Medulla oblongata (tissue), 1 donor: ENCODE measurements around the gene RUVBL2.

Experiments used
- DNase-seq: peaks from one replicate; pipeline ENCODE4 v3.0.0-alpha.2; 2015; ENCODE audit errors: extremely low spot score

The RUVBL2 gene

DNA sequence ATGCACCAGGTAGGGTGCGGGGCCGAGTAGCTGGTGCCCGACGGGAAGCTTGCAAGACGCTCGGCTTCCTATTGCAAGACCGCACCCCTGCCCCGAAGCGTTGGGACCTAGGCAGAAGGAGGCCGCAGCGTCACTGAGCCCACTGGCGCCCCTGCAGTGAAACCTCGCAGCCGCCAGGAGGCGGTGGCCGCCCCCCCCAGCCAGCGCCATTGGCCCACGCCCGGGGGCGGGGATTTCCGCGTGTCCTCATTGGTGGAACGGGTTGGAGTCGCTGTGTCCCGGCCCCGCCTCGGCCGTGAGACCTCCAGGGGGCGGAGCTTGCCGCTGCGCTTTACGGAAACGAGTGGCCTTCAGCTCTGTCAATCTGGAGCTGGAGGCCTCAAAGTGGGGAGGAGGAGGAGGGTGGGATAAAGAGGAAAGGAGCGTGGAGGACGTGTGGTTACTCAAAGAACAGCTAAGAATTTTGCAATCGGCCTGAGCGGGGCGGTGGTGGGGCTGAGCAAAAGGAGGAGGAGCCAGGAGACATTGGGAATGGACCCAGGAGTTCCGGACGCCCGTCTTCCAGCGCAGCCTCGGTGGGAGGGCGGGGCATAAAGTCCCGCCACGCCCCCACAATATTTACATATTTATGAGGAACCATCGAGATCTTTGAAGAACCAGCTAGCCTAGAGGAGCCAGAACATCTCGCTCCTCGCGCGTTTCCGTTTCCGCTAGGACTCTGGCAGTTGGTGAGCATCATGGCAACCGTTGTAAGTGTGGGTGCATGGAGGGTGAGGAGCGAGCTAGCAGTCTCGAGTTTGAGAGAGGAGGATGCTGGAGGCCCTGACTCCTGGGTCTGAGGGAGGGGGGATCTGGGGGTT lies at the start of gene RUVBL2, which contains the start of gene GYS1:
Gene RUVBL2 (plus strand): TSS at position 713 of the 860 bp plus-strand sequence. CDS start 25 bp downstream, at position 738.
Gene GYS1 (minus strand): TSS at position 135 of the 860 bp plus-strand sequence. CDS start 197 bp downstream, outside the sequence.
- peak; percentile 100 for DNase-seq

DNA sequence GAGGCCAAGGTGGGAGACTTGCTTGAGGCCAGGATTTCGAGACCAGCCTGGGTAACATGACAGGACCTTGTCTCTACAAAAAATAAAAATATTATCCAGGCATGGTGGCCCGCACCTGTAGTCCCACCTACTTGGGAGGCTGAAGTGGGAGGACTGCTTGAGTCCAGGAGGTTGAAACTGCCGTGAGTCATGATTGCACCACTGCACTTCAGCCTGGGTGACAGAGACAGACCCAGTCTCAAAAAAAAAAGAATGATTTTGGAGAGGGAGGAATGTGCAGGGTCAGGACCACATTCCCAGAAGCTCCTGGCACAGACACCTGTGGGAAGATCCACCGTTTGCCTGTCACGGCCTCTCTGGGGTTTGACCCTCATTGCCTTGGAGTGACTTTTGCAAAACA lies 48.3 kb upstream of the RUVBL2 start:
- DNase-seq, result no peak

DNA sequence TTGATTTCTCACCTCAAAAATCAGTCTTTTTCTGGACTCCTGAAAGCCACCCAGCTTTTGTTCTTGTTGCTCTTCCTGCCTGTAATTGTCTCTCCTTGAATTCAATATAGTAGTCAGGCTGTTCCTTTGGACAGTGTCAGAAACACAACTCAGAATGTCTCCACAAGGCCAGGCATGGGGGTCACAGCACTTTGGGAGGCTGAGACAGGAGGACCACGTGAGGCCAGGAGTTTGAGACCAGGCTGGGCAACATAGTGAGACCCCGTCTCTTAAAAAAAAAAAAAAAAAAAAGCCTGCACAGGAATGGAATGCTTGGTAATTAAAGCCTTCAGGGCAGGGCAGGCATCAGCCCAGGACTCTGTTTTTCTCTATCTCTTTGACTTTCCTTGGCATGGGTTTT lies 47.9 kb upstream of the RUVBL2 start:
- no peak for DNase-seq

DNA sequence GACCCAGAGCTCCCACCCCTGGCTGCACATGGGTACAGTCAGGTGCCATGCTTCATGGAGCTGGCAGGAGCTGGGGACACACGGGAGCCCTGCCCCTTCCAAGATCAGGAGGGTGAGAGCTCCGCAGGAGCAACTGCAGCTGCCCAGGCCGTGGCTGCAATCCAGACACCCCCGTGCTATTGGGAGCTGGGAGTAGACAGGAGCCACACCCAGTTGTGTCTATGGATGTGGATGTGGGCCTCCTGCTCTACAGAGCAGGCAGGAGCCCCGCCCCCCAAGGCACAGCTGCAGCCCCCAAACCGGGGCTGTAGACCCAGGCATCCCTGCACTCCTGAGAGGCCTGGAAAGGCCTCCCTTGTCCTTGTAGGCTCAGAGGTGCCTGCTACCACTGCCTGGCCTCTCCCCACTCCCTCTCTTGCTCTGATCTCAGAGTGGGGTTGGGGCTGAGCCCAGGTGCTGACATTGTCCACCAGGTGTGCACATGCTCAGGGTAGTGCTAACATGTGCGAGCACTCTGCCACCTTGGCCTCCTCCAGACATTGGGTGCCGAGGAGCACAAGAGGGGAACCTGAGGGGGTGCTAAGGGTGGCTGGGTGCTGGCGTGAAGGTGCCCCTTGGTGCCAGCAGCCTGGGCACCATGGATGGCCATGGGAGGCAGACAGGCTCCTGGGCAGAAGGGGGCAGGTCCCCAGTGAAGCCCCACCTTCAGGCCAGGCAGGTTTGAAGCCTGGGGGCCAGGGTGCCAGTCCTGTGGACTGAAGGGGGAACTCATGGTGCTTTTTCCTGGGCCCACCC lies 47.0 kb upstream of the RUVBL2 start:
- DNase-seq, result no peak

DNA sequence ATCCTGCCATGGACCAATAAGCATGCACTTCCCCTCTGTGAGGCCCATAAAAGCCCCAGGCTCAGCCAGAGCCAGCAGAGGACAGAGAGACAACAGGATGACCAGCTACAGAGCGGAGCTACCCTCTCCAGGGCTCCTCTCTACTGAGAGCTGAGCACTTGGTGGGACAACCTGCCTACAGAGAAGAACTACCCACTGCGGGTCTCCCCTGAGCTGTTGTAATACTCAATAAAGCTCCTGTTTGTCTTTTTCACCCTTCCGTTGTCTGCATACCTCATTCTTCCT lies 46.5 kb upstream of the RUVBL2 start:
- no peak for DNase-seq

DNA sequence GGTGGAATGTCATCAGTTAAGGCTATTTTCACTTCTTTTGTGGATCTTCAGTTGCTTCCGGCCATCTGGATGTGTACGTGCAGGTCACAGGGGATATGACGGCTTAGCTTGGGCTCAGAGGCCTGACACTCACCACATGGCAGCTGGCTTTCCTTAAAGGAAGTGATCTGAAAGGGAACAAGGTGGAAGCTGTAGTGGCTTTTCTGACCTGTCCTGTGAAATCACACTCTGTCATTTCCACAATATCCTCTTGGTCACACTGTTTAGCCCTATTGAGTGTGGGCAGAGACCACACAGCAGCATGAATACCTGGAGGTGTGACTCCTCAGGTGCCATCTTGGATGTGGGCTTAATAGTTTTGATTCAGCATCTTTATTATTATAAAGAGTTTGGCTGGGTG lies 43.5 kb upstream of the RUVBL2 start:
- no peak for DNase-seq

DNA sequence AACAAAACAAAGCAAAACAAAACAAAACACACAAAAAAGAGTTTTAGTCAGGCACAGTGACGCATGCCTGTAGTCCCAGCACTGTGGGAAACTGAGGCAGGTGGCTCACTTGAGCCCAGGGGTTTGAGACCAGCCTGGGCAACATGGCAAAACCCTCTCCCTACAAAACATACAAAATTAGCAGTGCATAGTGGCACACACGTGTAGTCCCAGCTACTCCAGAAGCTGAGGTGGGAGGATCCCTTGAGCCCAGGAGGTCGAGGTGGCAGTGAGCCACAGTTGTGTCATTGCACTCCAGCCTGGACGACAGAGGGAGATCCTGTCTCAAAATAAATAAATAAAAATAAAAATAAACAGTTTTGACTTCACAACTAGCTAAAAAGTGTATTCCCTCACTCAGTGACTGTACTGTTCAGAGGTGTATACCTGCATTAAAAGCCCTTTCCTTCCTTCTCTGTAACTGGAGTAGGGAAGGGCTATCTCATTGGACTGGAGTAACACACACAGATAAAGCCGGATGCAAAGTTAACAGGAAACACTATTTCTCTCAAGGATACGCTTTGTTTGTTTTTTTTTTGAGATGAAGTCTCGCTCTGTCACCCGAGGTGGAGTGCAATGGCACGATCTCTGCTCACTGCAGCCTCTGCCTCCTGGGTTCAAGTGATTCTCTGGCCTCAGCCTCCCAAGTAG lies 42.7 kb upstream of the RUVBL2 start:
- no peak for DNase-seq

DNA sequence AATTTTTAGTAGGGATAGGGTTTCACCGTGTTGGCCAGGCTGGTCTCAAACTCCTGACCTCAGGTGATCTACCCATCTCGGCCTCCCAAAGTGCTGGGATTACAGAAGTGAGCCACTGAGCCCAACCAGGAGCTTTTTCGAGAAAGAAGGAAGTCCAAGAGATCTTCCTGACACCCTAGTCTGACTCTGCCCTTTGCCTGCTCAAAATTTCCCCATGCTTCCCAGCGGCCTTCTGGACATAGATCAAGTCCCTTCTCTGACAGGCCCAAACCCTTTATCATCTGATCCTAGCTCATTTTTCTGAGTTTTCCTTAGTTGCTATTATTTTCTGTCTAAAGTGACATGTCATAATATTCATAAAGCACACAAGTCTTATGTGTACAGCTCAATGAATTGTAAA lies 40.5 kb upstream of the RUVBL2 start:
- DNase-seq, result no peak

DNA sequence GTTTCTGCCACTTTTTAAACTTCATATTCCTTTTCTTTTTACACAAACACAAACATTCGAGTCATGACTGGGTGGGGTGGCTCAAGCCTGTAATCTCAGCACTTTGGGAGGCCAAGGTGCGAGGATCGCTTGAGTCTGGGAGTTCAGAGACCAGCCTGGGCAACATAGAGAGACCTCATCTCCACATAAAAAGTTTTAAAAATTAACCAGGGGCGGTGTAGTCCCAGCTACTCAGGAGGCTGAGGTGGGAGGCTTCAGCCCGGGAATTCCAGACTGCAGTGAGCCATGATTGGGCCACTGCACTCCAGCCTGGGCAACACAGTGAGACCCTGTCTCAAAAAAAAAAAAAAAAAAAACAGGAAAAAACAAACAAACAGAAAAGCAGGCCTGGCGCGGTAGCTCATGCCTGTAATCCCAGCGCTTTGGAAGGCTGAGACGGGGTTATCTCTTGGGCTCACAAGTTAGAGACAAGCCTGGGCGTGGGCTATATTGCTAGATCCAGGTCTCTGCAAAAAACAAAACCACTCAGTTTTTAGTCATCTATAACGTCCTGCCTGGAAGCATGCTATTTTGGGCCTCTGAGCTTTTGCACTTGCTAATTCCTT lies 39.6 kb upstream of the RUVBL2 start:
- DNase-seq, result no peak

DNA sequence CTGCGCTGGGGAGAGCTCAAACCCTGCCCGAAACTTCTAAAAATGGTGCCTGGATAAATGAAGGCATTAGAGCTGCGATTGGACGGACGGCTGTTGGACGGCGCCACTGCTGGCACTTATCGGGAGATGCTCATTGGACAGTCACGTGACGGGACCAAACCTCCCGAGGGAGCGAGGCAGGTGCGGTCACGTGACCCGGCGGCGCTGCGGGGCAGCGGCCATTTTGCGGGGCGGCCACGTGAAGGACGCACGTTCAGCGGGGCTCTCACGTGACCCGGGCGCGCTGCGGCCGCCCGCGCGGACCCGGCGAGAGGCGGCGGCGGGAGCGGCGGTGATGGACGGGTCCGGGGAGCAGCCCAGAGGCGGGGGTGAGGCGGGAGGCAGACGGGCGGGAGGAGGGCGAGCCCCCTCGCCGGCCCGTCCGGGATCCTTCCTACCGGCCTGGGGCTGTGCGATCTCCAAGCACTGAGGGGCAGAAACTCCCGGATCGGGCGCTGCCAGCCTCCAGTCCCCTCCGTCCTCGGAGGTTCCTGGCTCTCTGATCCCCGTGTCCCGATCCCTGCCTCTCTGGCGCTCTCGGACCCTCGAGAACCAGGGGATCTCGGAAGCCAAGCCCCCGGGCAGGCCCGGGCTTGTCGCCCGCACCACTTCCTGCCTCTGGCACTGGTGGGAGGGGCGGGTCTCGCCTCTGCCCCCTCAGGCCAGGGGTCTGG lies 38.9 kb upstream of the RUVBL2 start, which contains the start of gene BAX:
Gene BAX (plus strand): TSS at position 281 of the 713 bp plus-strand sequence. CDS start 54 bp downstream, at position 335.
- DNase-seq, result peak; percentile 91

DNA sequence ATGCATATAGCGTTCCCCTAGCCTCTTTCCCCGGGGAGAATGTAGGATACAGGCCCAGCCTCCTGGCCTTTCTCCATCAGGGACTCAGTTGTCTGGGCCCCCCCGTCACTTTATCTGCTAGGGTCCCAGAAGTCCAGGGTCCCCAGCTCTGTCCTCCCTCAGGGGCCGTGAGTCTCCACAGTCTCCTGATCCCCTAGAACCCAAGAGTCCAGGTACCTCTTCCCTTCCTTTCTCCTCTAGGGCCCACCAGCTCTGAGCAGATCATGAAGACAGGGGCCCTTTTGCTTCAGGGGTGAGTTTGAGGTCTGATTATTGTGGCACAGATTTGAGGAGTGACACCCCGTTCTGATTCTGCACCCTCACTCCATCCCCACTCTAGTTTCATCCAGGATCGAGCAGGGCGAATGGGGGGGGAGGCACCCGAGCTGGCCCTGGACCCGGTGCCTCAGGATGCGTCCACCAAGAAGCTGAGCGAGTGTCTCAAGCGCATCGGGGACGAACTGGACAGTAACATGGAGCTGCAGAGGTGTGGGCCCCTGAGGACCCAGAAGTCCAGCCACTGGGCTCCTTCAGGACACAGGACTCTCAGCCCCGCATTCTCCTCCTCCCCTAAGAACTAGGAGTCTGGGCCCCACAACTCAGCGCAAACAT lies 38.3 kb upstream of the RUVBL2 start:
- DNase-seq, result no peak

DNA sequence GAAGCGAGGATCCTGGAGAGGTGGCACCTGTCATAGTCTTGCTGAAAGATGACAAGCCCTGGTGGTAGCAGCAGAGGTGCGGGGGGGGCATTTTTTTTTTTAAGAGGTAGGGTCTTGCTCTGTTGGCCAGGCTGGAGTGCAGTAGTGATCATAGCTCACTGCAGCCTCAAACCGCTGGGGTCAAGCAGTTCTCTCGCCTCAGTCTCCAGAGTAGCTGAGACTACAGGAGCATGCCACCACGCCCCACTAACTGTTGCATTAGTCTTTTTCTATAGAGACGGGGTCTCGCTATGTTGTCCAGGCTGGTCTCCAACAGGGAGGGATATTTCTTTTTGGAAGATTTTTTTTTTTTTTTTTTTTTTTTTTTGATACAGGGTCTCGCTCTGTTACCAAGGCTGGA lies 35.7 kb upstream of the RUVBL2 start:
- no peak for DNase-seq

DNA sequence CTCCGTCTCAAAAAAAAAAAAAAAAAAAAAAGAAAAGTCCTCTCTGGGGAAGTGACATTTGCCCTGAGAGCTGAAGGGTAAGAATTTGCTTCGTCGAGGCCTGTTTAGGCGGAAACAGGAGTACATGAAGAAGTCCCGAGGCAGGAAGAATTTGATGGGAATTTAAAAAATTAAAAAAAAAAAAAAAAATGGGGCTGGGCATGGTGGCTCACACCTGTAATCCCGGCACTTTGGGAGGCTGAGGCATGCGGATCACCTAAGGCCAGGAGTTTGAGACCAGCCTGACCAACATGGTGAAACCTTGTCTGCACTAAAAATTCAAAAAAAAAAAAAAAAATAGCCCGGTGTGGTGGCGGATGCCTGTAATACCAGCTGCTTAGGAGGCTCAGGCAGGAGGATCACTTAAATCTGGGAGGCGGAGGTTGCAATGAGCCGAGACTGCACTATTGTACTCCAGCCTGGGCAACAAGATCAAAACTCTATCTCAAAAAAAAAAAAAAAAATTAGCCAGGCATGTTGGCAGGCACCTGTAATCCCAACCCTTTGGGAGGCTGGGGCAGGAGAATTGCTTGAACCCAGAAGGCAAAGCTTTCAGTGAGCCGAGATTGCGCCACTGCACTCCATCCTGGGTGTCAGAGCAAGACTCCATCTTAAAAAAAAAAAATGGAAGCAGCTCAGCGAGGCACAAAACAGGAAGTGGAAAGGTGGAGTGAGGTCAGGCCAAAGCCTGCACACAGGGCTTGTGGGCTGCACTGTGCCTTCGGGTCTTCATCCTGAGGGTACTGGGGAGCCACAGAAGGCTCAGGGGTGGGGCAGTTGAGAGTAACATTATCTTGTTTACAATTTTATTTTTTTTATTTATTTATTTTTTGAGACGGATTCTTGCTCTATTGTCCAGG lies 34.1 kb upstream of the RUVBL2 start:
- no peak for DNase-seq

DNA sequence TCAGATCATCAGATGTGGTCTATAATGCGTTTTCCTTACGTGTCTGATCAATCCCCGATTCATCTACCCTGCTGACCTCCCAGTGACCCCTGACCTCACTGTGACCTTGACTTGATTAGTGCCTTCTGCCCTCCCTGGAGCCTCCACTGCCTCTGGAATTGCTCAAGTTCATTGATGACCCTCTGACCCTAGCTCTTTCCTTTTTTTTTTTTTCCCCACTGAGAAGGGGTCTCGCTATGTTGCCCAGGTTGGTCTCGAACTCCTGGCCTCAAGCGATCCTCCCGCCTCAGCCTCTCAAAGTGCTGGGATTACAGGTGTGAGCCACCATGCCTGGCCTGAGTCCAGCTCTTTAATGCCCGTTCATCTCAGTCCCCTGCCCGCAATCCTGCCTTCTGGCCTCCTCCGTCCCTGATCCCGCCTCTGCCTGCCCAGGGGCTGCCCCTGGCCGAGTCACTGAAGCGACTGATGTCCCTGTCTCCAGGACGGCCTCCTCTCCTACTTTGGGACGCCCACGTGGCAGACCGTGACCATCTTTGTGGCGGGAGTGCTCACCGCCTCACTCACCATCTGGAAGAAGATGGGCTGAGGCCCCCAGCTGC lies 32.5 kb upstream of the RUVBL2 start:
- no peak for DNase-seq

DNA sequence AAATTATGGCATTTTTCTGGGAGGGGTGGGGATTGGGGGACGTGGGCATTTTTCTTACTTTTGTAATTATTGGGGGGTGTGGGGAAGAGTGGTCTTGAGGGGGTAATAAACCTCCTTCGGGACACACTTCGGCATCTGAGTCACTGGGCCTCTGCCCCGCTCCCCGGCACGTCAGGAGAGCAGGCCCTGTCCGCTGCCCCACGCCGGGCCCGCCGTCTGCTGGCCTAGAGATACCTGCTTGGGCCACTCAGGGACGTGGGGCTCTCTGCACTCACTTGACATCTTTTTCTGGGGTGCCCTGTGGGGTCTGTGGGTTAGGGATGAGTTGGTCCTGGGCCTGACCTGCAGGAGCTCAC lies 32.0 kb upstream of the RUVBL2 start:
- no peak for DNase-seq

DNA sequence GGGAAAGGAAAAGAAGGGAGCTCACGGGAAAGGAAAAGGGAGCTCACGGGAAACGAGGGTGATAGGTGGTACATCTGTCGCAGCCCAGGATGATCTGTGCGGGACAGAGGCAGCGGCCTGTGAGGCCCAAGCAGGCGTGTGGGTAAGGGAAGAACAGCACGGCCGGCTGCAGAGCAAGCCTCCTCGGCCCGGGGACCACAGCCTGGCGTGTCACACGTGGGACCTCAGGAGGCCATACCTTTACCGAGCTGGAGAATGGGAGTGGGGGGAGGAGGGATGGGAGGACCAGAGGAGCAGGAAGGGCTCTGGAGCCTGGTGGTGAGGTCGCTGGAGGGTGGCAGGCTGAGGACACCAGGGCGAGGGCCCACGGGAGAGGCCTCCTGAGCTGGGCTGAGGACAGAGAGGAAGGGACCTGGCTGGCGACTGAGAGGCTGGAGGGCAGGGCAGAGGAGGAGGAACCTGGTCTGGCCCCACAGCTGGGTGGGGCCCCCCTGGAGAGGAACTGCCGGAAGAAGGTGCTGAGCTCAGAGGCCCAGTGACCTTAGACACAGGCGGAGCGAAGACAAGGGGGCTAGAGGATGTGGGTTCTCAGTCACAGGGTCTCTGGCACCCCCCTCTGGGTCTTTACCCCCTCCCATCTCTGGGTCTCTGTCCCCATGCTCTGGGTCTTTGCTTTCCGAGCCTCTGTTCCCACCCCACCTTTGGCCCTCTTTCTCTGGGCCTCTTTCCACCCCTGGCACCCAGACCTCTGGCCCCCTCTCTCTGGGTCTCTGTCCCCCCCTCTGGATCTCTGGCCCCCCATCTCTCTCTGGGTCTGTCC lies 31.4 kb upstream of the RUVBL2 start:
- DNase-seq, result peak; percentile 59

DNA sequence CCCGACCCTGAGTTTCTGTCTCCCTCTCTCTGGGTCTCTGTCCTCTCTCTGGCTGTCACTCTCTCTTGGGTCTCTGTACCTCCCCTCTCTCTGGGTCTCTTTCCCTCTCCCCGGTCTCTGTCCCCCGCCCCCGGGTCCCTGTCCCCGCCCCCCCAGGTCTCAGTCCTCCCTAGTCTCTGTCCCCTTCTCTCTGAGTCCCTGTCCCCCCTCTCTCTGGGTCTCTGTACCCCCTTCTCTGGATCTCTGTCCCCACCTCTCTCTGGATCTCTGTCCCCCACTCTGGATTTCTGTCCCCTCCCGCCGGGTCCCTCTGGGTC lies 30.9 kb upstream of the RUVBL2 start:
- DNase-seq, result no peak

DNA sequence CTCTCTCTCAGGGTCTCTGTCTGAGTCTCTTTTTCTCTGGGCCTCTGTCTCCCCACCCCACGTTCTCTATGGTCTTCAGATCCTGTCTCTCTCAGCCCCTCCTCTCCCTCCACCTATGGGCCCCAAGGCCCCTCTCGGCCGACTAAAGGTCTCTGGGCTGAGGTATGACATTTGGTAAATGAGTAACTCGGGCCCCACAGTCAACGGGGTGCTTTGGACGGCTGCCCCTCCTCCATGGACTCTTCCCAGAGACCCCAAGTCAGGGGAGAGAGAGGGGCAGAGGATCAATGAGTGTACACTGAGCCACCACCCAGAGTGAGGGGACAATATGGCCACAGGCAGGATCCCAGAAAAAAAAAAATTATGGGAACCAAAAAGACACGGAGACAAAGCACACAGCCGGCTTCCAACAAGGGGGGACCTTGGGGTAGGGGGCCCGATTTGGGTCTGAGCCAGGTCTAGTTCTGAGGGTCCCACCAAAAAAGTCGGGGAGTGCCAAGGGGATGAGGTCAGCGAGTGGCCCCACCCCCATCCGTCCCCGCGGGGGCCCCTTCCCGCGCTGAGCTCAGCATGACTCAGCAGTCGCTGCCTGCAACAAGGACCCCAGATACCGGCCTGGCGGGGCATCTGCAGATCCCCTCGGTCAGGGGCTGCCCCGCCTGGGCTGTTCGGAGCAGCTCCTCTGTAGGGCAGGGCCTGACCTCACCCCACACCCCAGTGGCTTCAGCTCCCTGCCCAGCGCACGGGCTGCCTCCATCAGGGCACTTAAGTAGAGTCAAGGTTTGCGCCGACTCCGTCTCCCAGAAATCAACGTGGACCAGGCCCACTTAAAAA lies 30.1 kb upstream of the RUVBL2 start:
- peak; percentile 82 for DNase-seq
